Measurements from ENCODE around the gene LYPD1.

- TF ChIP-seq KDM1A (IDR thresholded peaks at IDR 0.05) (no peak), YBX1 (IDR thresholded peaks at IDR 0.05) (no peak), FOXP4 (CRISPR knock-in tag; IDR thresholded peaks at IDR 0.05; ENCODE audit: borderline replicate concordance) (no peak), CTCF (IDR thresholded peaks at IDR 0.05 in 2 of 3, conservative IDR thresholded peaks at IDR 0.05 in 1 of 3; ENCODE audit: insufficient read depth in 2 of 3, low read depth in 1 of 3, low read length in 3 of 3) (no peak), CREB1 (IDR thresholded peaks at IDR 0.05) (no peak), CREB1 (CRISPR knock-in tag; IDR thresholded peaks at IDR 0.05) (no peak), YY1 (IDR thresholded peaks at IDR 0.05; ENCODE audit: borderline replicate concordance in 1 of 3, control insufficient read depth in 1 of 3, extremely low read depth in 1 of 3, insufficient read depth in 3 of 3, insufficient read length in 1 of 3, insufficient replicate concordance in 2 of 3, low read depth in 1 of 3, low read length in 2 of 3) (no peak), ZFX (CRISPR knock-in tag; IDR thresholded peaks at IDR 0.05) (no peak), TAF1 (IDR thresholded peaks at IDR 0.05; ENCODE audit: control insufficient read depth, extremely low read depth, insufficient read depth, low read length, severe bottlenecking) (no peak), ZC3H11A (IDR thresholded peaks at IDR 0.05; ENCODE audit: low read depth, low read length) (no peak)
These were observed 15.0 kb downstream of the LYPD1 start for GRCh38 chr2:132654968-132655367.
